HepG2 (cell line): ENCODE measurements around the gene CDK3. TPM values are rescaled to one million over a fixed set of nuclear protein-coding genes. Genes with fewer than 3 reads are reported as not detected.
A peak's percentile ranks its signal among the peaks of the same experiment; 100 is the strongest.

Experiments
- BHLHE40 ChIP-seq: IDR thresholded peaks from 2 replicates; pipeline ENCODE4 v1.6.1; 2011; ENCODE audit warnings: low read length, improper control_type of control experiment
- GABPB1 ChIP-seq: IDR thresholded peaks from 2 replicates; pipeline ENCODE4 v1.6.1; 2016; ENCODE audit warnings: mild to moderate bottlenecking, missing genetic modification reagents, moderate library complexity, missing compliant biosample characterization
- HDAC1 ChIP-seq: sonication (generic); formaldehyde crosslinking; IDR thresholded peaks from 2 replicates; pipeline ENCODE4 v1.5.1; 2020; ENCODE audit warnings: mild to moderate bottlenecking, missing genetic modification reagents
- JDP2 ChIP-seq: sonication (generic); formaldehyde crosslinking; IDR thresholded peaks from 2 replicates; pipeline ENCODE4 v1.8.1; 2022; ENCODE audit warnings: missing genetic modification reagents, borderline replicate concordance
- KMT2A ChIP-seq: sonication (generic); formaldehyde crosslinking; IDR thresholded peaks from 2 replicates; pipeline ENCODE4 v1.4.0; 2020; ENCODE audit warnings: missing genetic modification reagents
- MAFF ChIP-seq: IDR thresholded peaks from 2 replicates; pipeline ENCODE4 v1.6.1; 2011; ENCODE audit warnings: low read depth, low read length, improper control_type of control experiment
- TIGD3 ChIP-seq: sonication (generic); formaldehyde crosslinking; IDR thresholded peaks from 2 replicates; pipeline ENCODE4 v1.5.1; 2020; ENCODE audit warnings: mild to moderate bottlenecking, missing genetic modification reagents, borderline replicate concordance
- ZHX2 ChIP-seq, 2 experiments: sonication (generic) in 1 of 2; formaldehyde crosslinking in 1 of 2; IDR thresholded peaks; 2 replicates each; pipeline versions ENCODE4 v1.6.1 to v1.9.0; 2014 to 2022; ENCODE audit warnings: antibody characterized with exemption in 1 of 2, borderline replicate concordance in 1 of 2, inconsistent platforms in 1 of 2, low read depth in 1 of 2, missing genetic modification reagents in 1 of 2
- ZNF24 ChIP-seq: fragments of 450-650 bp; IDR thresholded peaks from 2 replicates; pipeline ENCODE4 v1.6.1; 2017; ENCODE audit warnings: antibody characterized with exemption, mild to moderate bottlenecking
- ZNF382 ChIP-seq: sonication (generic); formaldehyde crosslinking; IDR thresholded peaks from 2 replicates; pipeline ENCODE4 v1.5.0; 2020; ENCODE audit warnings: missing genetic modification reagents, mild to moderate bottlenecking, borderline replicate concordance
- ZNF614 ChIP-seq: IDR thresholded peaks from 2 replicates; pipeline ENCODE4 v1.6.1; 2018; ENCODE audit warnings: missing biosample characterization, missing genetic modification reagents, inconsistent platforms, borderline replicate concordance
- ZNF740 ChIP-seq: sonication (generic); formaldehyde crosslinking; IDR thresholded peaks from 2 replicates; pipeline ENCODE4 v1.4.0; 2020; ENCODE audit warnings: missing genetic modification reagents
- polyA plus RNA-seq, 8 experiments: library from polyadenylated mRNA; depleted of rRNA in 3 of 8; stranded (reverse) in 7 of 8; unstranded in 1 of 8; fragments of >200 nt; fragmentation: Illumina TruSeq in 4 of 8; extraction: Trizol in 4 of 8; gene quantifications; 2 replicates each; pipeline versions ENCODE4 v1.2.1 to v1.2.3, GENCODE V29; 2011 to 2016; ENCODE audit warnings: low read depth in 4 of 8, missing spikeins in 1 of 8, mixed read lengths in 1 of 8; ENCODE audit not compliant: insufficient read depth in 1 of 8
- total RNA-seq, 5 experiments: library from RNA; depleted of rRNA; stranded (reverse); fragments of >200 nt; fragmentation: Illumina TruSeq; extraction: Trizol; gene quantifications; 2 replicates each; pipeline ENCODE4 v1.2.3, GENCODE V29; 2016; ENCODE audit warnings: low read depth in 1 of 5
- TF ChIP-seq, protein P1 (sequence below): sonication (generic); formaldehyde crosslinking; IDR thresholded peaks from 2 replicates; pipeline ENCODE4 v1.4.0; 2020; ENCODE audit warnings: missing genetic modification reagents, low read depth, mild to moderate bottlenecking, borderline replicate concordance
- TF ChIP-seq, protein P2 (sequence below): sonication (generic); formaldehyde crosslinking; IDR thresholded peaks from 2 replicates; pipeline ENCODE4; 2020; ENCODE audit warnings: missing genetic modification reagents, mild to moderate bottlenecking, borderline replicate concordance
- TF ChIP-seq, protein P3 (sequence below): sonication (generic); formaldehyde crosslinking; IDR thresholded peaks from 2 replicates; pipeline ENCODE4 v1.8.1; 2023; ENCODE audit warnings: mild to moderate bottlenecking, missing genetic modification reagents

Gene CDK3
- total and polyA plus RNA-seq, 2 of the 13 experiments (the other 11 are each of a cell fraction or from before 2014, with no cell fraction given): 5.8 to 11.4 TPM

GRCh38 chr17:76027159-76027839 is 26.6 kb downstream of the CDK3 start, which contains the start of gene EVPL (continued):
- TF ChIP-seq, protein P1, sequence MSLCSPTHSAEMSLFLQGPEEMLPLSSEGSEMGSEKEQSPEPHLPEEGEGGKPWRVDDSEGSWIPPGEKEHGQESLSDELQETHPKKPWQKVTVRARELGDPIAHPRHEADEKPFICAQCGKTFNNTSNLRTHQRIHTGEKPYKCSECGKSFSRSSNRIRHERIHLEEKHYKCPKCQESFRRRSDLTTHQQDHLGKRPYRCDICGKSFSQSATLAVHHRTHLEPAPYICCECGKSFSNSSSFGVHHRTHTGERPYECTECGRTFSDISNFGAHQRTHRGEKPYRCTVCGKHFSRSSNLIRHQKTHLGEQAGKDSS (CRISPR knock-in tag): peak; percentile 80; the same call in 1 of the 2 replicates
- TF ChIP-seq GABPB1 (CRISPR knock-in tag): peak; percentile 53
- TF ChIP-seq MAFF: no peak
- TF ChIP-seq ZNF614 (CRISPR knock-in tag): no peak
- TF ChIP-seq HDAC1 (CRISPR knock-in tag): peak; percentile 66
- TF ChIP-seq, protein P2, sequence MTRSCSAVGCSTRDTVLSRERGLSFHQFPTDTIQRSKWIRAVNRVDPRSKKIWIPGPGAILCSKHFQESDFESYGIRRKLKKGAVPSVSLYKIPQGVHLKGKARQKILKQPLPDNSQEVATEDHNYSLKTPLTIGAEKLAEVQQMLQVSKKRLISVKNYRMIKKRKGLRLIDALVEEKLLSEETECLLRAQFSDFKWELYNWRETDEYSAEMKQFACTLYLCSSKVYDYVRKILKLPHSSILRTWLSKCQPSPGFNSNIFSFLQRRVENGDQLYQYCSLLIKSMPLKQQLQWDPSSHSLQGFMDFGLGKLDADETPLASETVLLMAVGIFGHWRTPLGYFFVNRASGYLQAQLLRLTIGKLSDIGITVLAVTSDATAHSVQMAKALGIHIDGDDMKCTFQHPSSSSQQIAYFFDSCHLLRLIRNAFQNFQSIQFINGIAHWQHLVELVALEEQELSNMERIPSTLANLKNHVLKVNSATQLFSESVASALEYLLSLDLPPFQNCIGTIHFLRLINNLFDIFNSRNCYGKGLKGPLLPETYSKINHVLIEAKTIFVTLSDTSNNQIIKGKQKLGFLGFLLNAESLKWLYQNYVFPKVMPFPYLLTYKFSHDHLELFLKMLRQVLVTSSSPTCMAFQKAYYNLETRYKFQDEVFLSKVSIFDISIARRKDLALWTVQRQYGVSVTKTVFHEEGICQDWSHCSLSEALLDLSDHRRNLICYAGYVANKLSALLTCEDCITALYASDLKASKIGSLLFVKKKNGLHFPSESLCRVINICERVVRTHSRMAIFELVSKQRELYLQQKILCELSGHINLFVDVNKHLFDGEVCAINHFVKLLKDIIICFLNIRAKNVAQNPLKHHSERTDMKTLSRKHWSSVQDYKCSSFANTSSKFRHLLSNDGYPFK (CRISPR knock-in tag): peak; percentile 13; the same call in 1 of the 2 replicates
- no peak for TF ChIP-seq KMT2A (CRISPR knock-in tag)
- no peak for TF ChIP-seq ZNF382
- no peak for TF ChIP-seq ZHX2 (IDR thresholded peaks at IDR 0.05; ENCODE audit: low read depth)
- no peak for TF ChIP-seq ZHX2 (CRISPR knock-in tag; IDR thresholded peaks at IDR 0.05; ENCODE audit: borderline replicate concordance)
- TF ChIP-seq ZNF740 (CRISPR knock-in tag): no peak
- no peak for TF ChIP-seq BHLHE40
- no peak for TF ChIP-seq JDP2 (CRISPR knock-in tag)
- TF ChIP-seq TIGD3 (CRISPR knock-in tag): peak; percentile 38; the same call in 1 of the 2 replicates
- TF ChIP-seq ZNF24: no peak
- TF ChIP-seq, protein P3, sequence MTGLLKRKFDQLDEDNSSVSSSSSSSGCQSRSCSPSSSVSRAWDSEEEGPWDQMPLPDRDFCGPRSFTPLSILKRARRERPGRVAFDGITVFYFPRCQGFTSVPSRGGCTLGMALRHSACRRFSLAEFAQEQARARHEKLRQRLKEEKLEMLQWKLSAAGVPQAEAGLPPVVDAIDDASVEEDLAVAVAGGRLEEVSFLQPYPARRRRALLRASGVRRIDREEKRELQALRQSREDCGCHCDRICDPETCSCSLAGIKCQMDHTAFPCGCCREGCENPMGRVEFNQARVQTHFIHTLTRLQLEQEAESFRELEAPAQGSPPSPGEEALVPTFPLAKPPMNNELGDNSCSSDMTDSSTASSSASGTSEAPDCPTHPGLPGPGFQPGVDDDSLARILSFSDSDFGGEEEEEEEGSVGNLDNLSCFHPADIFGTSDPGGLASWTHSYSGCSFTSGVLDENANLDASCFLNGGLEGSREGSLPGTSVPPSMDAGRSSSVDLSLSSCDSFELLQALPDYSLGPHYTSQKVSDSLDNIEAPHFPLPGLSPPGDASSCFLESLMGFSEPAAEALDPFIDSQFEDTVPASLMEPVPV (CRISPR knock-in tag): peak; percentile 82
